ENCODE results near the gene SLC28A1.

The SLC28A1 gene

GRCh38 chr15:84991014-84991712 is 106.7 kb downstream of the SLC28A1 start:
- DNase-seq (ENCODE audit: low read depth in 2 of 3, low spot score in 2 of 3), result no peak

DNA sequence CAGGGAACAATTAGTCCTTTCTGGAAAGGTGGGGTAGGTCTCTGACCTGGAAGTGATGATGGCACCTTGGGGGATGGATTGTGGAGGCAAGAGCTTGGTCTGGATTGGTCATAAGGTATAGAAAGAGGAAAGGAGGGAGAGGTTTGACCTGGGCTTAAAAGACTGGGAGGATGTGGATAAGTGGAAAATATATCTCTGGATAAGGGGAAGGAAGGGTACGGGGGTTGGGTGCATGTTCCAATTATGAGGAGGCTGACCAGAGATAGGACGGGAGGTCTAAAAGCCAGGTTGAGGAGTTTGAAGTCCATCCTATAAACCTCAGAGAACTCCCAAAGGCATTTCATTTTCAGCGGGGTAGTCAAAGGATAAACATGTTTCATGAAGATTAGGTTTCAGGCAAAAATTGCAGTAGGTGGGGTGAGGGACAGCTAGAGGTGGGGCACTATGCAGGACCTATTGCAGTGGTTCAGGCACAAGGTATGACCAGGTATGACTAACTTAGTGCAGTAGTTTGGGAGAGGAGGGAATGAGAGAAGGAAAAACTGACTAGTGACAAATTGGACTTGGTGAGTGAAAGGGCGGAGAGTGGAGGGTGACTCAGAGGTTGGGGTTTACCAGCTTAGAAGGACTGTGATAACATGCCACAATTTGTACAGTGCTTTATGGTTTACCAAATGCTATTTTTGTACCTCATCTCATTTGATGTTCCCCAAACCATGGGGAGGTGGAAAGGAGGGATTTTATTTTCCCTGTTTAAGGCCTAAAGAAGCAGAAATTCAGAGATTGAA is 107.9 kb downstream of the SLC28A1 start:
- DNase-seq (ENCODE audit: low read depth in 2 of 3, low spot score in 2 of 3), result no peak
